AG09309 (cell line): ENCODE data around the gene OTULIN.

ENCODE experiments used
- DNase-seq: peaks from one replicate; pipeline ENCODE4 v3.0.0-alpha.2; 2010; ENCODE audit warnings: low read depth
- H3K4me3 ChIP-seq: 2 replicates; pipeline ENCODE4 v1.5.1; 2011; ENCODE audit warnings: mild to moderate bottlenecking, low read depth, low read length, moderate library complexity; ENCODE audit not compliant: control insufficient read depth
- CTCF ChIP-seq: IDR thresholded peaks from 2 replicates; pipeline ENCODE4 v1.5.1; 2011; ENCODE audit warnings: mild to moderate bottlenecking, low read depth, low read length, inconsistent platforms; ENCODE audit not compliant: insufficient read depth, control insufficient read depth; ENCODE audit errors: missing control alignments

OTULIN gene

GRCh38 chr5:14666357-14666756 is 1.8 kb downstream of the OTULIN start:
- H3K4me3 ChIP-seq: no peak overlapping the region

DNA sequence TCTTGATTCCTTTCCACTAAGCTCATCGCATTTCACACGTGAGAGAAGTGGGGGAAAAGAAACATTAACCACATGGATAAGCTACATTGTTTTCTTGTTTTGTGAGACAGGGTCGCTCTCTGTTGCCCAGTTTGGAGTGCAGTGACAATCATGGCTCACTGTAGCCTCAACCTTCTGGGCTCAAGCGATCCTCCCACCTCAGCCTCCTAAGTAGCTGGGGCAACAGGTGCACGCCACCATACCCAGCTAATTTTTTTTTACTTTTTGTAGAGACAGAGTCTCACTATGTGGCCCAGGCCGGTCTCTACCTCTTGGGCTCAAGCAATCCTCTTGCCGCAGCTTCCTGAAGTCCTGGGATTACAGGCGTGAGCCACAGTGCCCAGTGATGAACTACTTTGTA is 2.8 kb downstream of the OTULIN start:
- TF ChIP-seq CTCF: no peak
- no peak overlapping the region for H3K4me3 ChIP-seq
- DNase-seq: no peak

More at GRCh38 chr5:14666357-14666756, 1.8 kb downstream of the OTULIN start:
- no peak for TF ChIP-seq CTCF
- no peak for DNase-seq

- H3K4me3 ChIP-seq: no peak overlapping the region
- TF ChIP-seq CTCF: no peak
- DNase-seq: no peak
Measured at GRCh38 chr5:14667770-14668169, 3.3 kb downstream of the OTULIN start.

GRCh38 chr5:14668181-14668591 is 3.7 kb downstream of the OTULIN start:
- DNase-seq: no peak
- TF ChIP-seq CTCF: no peak
- H3K4me3 ChIP-seq: no peak overlapping the region

- no peak for TF ChIP-seq CTCF
- DNase-seq: no peak
- no peak overlapping the region for H3K4me3 ChIP-seq
Measured at GRCh38 chr5:14669415-14669814, 4.9 kb downstream of the OTULIN start.

GRCh38 chr5:14669975-14670374 is 5.5 kb downstream of the OTULIN start:
- TF ChIP-seq CTCF: no peak
- no peak for DNase-seq
- no peak overlapping the region for H3K4me3 ChIP-seq

GRCh38 chr5:14671414-14671813 is 6.9 kb downstream of the OTULIN start:
- H3K4me3 ChIP-seq: no peak overlapping the region
- TF ChIP-seq CTCF: no peak
- no peak for DNase-seq
